ENCODE data around the gene PMEL.
"Not testable (repeated sequence)": the region's sequence is repeated elsewhere in the genome, so short reads cannot be mapped to it uniquely, and the experiment has no call there.

PMEL gene

GRCh38 chr12:55982319-55982936 is 16.6 kb upstream of the PMEL start:
- DNase-seq, result no peak

DNA sequence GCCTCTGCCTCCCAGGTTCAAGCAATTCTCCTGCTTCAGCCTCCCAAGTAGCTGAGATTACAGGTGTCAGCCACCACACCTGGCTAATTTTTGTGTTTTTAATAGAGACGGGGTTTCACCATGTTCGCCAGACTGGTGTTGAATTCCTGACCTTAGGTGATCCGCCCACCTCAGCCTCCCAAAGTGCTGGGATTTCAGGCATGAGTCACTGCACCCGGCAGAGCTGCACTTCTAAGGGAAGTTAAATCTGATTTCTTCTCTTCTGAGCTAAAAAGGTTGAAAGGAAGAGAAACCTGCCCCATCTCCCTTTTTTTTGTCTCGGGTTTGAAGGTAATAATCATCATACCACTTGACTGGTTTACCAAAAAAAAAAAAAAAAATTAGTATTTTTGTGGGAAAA is 16.0 kb upstream of the PMEL start:
- not testable (repeated sequence) for DNase-seq

DNA sequence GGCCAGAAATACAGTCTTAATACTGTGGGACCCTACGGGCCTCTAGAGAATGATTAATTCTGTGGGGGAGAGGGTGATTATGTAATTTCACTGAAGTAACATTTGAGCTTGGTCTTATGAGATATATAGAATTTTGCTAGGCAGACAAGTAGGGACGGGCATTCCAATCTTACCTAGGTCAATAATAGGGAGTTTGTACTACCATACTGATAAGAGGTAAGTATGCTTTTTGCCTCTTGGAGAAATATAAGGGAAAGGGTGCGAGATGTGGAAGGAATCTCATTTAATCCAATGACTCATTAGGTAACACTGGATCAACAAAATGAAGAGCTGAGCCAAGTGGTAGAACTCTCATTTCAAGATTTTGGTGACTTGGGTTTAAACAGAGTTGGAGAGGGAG is 13.2 kb upstream of the PMEL start:
- no peak for DNase-seq

- no peak for DNase-seq
These were observed 12.6 kb upstream of the PMEL start for GRCh38 chr12:55978393-55978792.

- DNase-seq, result peak; percentile 25
These were observed 8.5 kb upstream of the PMEL start for GRCh38 chr12:55974308-55974730.

- peak; percentile 100 for DNase-seq
These were observed 7.9 kb upstream of the PMEL start, which contains the start of gene RAB5B for GRCh38 chr12:55973599-55974307. Gene RAB5B (plus strand): TSS chr12:55974078. CDS start chr12:55986961, 12,883 bp downstream.

- DNase-seq, result no peak
These were observed 7.2 kb upstream of the PMEL start for GRCh38 chr12:55972911-55973598.

- no peak for DNase-seq
These were observed 6.6 kb upstream of the PMEL start for GRCh38 chr12:55972456-55972855.

GRCh38 chr12:55972042-55972441 is 6.2 kb upstream of the PMEL start:
- DNase-seq, result peak; percentile 65

GRCh38 chr12:55970775-55971174 is 4.9 kb upstream of the PMEL start:
- DNase-seq, result peak; percentile 10

- no peak for DNase-seq
These were observed 3.5 kb upstream of the PMEL start for GRCh38 chr12:55969356-55969755.

- peak; percentile 77 for DNase-seq
These were observed 803 bp upstream of the PMEL start, which contains the start of gene CDK2 for GRCh38 chr12:55966408-55967281. Gene CDK2 (plus strand): TSS chr12:55966830. CDS start chr12:55967009, 179 bp downstream.

DNA sequence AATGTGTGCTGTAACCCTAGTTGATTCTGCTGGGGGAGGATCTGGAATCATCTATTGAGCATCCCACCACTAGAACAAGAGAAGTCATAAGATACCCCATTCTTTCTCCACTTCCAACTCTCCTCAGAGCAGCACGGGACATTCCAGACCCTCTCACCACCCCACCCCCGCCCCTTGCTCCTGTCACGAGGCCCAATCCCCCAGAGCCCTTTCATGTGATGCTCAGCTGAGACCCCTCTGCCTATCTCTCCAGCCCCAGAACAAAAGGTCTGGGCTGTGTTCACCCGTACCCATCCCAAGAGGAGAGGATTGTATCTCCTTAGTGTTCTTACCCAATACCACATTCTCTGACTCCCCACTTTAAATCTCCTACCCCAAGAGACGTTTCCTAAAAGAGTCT is 602 bp downstream of the PMEL start:
- DNase-seq, result no peak

GRCh38 chr12:55963760-55964159 is 2.1 kb downstream of the PMEL start:
- no peak for DNase-seq

GRCh38 chr12:55957106-55957859 is 8.6 kb downstream of the PMEL start:
- DNase-seq, result no peak

DNA sequence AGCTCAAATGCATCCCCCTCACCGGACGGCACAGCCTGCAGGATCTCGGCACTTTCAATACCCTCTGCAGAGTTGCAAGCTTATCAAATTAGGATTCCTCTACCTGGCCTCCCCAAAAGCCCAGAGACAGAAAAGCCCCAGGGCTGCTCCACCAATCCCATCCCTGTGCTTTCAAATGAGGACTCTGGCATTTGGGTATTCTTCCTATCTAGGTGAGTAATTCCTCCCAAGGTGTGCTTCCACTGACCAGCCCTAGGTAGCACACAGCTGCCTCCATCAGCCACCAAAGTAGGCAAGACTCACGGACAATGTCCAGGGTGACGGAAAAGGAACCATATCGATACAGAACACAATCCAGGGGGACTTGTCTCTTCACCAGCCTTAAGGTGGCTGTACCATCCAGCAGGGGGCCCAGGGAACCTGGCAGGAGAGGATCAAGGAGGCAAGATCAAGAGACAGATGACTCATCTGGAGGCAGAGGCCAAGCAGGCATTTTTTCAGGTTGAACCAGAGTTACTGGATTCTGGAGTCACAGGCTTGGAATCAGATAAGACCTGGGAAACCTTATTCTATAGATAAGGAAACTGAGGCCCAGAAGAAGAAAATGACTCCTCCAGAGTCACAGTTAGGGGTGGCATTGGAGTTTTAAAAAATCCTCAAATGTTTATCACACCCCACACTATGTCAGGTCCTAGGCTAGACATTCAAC is 9.9 kb downstream of the PMEL start:
- DNase-seq, result peak; percentile 46

GRCh38 chr12:55955344-55955743 is 10.5 kb downstream of the PMEL start:
- DNase-seq, result no peak

GRCh38 chr12:55946553-55946952 is 19.3 kb downstream of the PMEL start:
- no peak for DNase-seq

- DNase-seq, result no peak
These were observed 23.2 kb downstream of the PMEL start for GRCh38 chr12:55942577-55943136.

DNA sequence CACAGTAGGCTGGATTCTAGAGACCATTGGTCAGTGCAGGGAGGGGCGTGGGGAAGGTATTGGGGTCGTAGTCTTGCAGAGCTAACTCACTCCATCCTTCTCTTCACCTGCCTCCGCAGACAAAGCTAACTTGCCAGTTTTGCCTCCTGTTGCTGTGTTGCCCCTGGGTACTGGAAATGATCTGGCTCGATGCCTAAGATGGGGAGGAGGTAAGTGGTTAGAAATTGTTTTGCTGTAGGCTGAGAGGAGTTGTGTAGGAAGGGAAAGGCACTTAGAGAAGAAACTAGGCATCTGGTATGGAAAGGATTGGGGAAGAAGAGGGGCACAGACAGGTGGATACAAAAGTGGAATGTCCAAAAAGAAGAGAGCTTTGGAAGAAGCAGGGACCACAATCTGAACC is 23.8 kb downstream of the PMEL start:
- no peak for DNase-seq

All from fibroblast of skin of right quadriceps (primary cell).